Activated gamma-delta T cell treated with anti-CD3 and anti-CD28 coated beads, Interleukin-2, amount 50 U/mL, for 16 hours (primary cell): ENCODE data around the gene ATP6AP1.
"Not testable (repeated sequence)": the region's sequence is repeated elsewhere in the genome, so short reads cannot be mapped to it uniquely, and the experiment has no call there.

ENCODE experiments used
- DNase-seq: peaks from one replicate; pipeline ENCODE4 v3.0.0-alpha.2; 2020; ENCODE audit warnings: low read depth

Gene ATP6AP1

DNA sequence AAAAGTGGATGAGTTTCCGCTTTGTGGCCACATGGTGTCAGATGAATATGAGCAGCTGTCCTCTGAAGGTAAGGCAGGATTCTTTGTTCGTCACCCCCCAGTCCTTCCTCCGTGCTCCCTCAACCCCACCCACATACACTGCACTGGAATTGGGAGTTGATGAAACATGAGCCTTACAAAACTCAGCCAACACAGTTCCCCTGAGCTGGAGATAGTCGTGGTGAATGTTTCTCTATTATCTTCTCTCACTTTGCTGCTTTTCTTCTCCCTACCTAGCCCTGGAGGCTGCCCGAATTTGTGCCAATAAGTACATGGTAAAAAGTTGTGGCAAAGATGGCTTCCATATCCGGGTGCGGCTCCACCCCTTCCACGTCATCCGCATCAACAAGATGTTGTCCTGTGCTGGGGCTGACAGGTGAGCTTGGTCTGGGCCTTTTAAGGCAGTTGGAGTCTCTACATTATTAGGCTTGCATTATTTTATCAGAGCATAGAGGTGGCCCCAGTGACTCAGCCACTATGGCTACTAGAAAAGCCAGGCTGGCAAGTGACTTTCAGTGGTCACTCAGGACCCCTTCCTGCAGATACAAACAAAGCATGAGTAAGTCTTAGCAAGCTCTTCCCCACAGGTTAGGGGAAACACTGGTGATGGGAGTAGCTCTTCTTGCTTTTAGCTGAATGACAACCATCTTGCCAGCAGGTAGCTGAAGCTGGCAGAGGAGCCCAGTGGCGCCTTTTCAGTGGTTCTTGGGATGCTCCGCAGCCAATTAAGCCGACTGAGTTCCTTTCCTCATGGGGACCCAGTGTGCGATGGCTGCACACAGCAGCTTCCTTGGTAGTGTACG is 28.7 kb upstream of the ATP6AP1 start:
- no peak for DNase-seq

DNA sequence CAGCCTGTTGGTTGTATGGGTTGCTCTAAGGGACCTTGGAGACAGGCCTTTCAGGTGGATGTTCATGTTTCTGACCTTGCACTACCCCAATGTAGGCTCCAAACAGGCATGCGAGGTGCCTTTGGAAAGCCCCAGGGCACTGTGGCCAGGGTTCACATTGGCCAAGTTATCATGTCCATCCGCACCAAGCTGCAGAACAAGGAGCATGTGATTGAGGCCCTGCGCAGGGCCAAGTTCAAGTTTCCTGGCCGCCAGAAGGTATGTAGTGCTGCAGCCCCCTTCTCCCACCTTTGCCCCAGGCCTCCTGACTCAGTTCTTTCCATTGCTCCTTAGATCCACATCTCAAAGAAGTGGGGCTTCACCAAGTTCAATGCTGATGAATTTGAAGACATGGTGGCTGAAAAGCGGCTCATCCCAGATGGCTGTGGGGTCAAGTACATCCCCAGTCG is 28.1 kb upstream of the ATP6AP1 start:
- DNase-seq, result not testable (repeated sequence)

DNA sequence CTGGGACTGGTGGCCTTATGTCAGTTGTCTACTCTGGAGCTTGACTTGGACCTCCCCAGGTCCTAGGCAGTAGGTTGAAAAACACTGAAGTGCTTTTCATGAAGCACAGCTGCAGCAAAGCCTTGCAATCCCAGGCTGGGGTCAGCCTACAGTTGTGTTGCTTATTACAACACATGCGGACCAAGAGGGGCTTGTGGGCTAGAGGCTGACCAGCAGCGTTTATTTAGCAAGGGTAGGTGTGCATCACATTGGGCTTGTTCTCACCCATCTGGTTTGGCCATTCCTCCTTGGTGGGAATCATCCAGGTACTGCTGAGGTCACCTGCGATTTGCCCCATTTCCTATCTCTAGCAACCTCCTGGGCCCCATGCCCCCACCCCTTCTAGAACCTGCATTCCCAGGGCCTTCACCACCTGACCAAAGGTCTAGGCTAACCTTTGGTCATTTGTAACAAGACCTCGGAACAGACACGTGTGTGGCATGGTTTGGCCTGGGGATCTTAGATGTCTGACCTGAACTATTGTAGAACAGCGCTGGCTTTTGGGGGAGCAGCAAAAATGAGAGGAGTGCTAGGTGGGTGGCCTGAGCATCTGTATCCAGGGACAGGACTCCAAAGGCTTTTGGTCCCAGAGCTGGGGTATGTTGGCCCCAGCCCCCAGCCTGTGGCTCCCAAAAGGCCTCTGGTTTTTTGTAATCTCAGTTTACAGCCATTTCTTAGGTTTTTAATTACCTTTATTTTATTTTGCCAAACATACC is 27.3 kb upstream of the ATP6AP1 start:
- DNase-seq, result no peak

DNA sequence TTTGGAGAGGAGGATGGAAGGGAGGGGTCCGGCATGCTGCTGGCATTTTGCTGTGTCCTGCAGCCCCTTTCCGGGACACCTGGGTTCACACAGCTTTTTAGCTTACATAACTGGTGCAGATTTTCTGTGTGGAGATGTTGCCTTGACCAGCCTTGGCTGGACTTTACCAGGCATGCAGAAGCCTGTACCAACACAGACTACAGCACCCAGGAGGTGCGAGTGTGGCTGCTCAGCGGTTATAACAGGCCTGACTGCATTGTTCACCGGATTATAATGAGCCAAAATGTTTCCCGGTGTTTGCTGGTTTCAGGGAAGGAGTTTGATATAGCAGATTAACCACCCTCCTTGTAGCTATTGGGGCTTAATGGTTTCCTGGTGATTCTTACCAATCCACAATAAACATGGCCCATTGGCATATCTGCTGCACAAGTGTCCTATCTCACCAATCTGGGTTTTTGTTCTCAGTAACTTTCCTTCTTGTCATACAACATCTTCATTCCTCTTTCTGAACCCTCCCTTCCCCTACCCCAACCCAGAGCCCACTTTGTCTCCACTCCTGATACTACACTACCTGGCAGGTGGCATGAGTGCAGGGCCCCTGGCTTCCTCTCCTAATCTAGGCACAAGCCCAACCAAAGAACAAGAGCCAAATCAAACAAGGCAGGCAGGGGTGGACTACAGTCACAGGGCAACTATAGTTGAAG is 26.4 kb upstream of the ATP6AP1 start:
- no peak for DNase-seq

DNA sequence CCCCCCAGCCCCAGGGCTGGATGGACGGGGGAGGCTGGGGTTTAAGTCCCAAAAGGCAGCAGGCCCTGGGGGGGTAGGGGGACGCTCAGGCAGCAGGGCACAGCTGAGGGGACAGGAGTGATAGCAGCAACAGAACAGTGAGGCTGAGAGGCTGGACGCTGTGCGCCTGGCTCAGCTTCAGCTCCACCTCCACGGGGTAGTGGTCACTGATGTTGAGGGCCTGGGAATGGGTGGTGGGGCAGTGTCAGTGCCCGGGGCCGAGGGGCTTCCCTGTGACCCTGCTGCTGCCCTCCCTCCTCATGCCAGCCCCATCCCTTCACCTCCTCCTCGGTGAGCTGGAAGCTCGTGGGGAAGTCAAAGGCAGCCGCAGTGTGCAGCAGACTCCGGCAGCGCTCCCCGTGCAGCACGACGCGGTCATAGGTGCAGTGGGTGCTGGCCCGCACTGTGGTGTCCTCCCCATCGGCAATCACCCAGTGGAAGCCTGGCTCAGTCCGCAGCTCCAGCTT is 25.8 kb upstream of the ATP6AP1 start:
- DNase-seq, result no peak

DNA sequence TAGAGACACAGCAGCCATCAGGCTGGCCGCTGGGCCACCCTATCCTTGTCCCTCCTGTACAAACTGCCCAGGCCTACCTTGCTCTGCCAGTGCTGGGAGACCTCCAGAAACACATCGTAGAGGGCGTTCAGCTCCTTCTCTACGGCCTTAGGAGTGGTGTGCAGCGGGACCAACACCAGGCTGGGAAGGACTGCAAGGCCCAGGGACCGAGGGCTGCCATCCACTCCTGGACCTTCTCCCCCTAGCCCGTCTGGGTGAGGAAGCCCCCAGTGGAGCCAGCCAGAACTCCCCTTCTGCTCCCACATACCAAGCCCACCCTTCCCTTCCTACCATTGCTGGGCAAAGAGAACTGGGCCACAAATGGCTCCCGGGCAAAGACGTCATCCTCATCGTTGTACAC is 25.3 kb upstream of the ATP6AP1 start:
- DNase-seq, result no peak

DNA sequence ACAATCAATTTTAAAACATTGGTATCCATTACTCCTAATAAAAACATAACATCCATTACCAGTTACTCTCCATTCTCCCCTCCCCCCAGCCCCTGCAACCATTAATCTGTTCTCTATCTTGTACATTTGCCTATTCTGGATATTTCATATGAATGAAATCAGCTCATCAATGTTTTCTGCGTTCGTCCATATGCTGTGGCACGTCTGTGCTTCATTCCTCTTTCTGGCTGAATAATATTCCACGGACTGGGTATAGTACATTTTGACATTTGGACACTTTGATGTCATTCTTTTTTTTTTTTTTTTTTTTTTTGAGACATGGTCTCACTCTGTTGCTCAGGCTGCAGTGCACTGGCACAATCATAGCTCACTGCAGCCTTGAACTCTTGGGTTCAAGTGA is 24.6 kb upstream of the ATP6AP1 start:
- DNase-seq, result no peak

DNA sequence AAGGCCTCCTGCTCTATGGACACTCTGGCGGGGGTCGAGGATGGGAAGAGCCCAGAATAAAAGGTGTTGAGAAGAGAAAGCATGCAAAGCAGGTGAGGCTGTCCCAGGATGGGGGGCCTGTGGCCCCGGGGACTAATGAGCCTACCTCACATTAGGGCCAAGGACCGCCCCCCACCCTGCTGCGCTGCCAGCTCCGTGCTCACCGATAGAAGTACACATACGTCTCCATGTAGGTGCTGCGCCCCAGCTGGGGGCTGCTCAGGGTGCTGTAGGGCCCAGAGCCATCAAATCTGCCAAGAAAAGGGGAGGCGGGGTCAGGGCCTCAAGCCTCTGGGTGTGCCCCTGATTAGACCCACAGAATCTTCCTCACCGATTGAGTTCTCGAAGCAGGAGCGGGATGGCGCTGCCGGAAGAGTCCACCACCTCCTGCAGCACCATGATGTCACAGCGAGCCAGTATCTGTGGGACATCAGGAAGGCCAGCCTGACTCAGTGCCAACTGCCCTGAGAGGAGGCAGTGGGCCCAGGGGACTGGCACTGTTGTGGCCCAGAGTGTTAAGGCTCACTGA is 23.8 kb upstream of the ATP6AP1 start:
- DNase-seq, result no peak

DNA sequence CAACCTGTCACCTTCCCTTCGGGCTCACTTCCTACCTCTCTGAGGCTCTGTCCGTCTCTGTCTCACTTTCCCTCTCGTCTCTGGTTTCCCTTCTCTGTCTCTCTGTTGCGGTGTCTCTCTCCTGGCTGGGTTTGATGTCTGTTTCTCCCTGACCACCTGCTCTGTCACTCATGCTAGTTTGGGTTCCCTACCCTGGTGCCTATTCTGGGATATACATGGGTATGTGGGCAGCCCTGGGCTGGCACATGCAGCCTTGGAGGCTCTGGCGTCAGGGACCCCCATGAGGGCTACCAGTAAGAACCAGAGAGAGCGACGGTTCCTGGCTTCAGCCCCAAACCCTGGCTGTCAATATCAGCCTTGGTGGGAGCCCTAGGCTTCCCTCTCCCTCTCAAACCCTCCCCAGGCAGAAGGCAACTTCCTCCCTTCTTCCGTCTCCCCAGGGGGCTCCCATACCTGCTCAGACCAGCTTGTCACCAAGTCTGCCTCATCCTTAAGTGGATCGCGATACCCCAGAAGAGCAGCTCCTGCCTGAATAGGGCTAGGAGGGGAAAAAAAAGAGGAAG is 19.7 kb upstream of the ATP6AP1 start:
- DNase-seq, result no peak

DNA sequence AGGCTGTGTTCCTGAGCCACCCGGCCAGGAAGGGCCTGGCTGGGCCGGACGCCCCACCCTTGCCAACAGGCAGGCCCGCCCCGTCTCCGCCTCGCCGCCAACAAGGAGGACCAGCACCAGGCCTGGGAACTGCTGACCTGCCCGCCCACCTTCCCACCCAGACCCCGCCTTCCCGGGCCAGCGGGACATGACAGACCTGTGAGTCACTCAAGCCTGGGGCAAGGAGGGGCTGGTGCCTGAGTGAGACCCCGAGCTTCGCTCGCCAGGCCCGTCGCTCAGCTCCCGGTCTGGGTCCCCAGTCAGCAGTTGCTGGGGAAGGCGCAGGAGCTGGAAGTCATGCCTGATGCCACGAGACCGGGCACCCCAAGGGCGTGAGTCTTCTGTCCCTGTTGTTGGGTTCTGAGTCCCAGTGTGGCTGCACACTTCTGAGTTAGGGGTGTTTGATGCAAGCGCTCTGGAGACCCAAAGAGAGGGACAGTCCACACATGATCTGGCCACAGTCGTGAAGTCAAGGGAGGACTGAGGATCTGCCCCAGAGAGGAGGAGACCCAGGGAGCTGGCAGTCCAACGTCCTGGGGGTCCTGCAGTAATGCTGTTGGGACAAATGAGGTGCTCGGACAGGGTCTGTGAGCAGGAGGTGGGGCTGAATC is 19.1 kb upstream of the ATP6AP1 start, which contains the start of gene DNASE1L1:
TSS of gene DNASE1L1 (minus strand) at position 33 of the 650 bp plus-strand sequence. CDS start 3,686 bp downstream, outside the sequence.
- DNase-seq, result no peak

DNA sequence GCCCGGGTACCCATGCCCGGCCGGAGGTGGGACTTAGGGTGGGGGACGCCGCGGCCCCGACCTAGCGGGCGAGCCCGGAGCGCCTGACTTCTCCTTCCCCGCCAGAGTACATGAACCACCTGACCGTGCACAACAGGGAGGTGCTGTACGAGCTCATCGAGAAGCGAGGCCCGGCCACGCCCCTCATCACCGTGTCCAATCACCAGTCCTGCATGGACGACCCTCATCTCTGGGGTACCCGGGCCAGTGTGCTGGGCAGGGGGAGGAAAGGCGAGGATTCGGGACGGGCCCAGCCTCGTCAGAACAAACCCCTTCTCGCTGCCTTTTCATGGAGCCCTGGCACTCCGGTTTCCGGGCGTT is 16.5 kb upstream of the ATP6AP1 start:
- DNase-seq, result no peak

DNA sequence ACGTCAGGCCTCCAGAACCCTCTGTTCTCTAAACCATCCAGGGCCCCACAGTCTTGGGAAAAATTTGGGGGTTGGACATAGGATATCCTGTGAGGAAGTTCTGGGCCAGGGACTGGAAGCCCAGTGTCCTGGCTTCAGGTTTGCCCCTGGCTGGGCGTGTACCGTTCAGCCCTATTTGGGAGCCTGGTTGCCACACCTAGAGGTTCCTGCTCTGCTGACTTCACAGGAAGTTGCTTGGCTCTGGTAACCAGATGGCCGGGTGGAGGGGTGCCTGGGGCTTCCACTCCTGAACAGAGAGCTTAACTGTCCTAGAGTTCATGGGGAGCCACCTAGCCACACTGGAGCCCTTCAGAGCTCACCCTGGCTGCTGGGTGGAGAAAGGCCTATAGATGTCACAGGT is 16.0 kb upstream of the ATP6AP1 start:
- DNase-seq, result no peak

DNA sequence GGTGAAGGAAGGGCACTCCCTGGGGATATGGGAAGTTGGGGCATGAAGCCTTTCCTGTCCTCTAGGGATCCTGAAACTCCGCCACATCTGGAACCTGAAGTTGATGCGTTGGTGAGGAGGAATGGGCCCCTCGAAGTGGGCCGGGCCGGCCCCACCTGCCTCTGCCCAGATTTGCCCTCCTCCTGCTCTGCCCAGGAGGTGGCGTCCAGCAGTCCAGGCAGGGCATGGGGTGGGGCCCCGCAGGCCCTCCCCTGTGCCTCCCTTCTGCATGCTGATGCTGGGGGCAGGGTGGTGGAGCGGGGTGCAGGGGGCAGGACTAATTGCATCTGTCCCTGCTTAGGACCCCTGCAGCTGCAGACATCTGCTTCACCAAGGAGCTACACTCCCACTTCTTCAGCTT is 15.3 kb upstream of the ATP6AP1 start:
- DNase-seq, result no peak

DNA sequence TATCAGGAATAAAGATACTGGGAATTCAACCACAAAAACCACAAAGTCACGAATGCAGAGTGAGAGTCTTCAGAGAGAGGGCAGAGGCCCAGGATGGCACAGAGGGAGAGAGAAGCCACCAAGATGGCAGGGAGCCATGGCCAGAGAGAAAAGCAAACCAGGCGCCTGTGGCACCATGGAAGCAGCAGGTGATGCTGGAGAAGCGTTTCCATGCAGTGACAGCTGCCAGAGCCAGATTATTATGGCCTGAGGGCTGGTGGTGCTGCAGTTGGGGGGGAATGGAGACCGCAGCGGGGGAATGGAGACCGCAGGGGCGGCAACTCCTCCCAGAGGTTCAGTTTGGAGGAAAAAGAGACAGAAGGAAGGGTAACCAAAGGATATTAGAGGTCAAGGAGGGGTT is 11.3 kb upstream of the ATP6AP1 start:
- DNase-seq, result no peak

DNA sequence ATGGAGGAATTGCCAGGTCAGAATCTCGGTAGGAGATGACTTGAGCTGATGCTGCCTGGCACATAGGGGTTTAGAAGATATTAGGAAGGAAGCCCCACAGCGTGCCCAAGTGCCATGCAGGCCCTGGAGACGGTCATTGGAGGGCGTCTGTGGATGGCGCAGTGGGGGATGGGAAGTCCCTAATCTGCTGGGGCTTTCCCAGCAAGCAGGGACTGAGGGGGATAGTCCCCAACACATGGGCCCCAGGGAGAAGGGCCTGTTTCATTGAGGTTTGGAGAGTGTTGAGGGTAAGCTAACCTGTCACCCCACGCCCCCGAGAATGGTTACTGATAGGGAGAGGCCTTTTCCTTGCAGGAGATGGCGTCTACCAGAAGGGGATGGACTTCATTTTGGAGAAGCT is 9.3 kb upstream of the ATP6AP1 start:
- DNase-seq, result no peak

DNA sequence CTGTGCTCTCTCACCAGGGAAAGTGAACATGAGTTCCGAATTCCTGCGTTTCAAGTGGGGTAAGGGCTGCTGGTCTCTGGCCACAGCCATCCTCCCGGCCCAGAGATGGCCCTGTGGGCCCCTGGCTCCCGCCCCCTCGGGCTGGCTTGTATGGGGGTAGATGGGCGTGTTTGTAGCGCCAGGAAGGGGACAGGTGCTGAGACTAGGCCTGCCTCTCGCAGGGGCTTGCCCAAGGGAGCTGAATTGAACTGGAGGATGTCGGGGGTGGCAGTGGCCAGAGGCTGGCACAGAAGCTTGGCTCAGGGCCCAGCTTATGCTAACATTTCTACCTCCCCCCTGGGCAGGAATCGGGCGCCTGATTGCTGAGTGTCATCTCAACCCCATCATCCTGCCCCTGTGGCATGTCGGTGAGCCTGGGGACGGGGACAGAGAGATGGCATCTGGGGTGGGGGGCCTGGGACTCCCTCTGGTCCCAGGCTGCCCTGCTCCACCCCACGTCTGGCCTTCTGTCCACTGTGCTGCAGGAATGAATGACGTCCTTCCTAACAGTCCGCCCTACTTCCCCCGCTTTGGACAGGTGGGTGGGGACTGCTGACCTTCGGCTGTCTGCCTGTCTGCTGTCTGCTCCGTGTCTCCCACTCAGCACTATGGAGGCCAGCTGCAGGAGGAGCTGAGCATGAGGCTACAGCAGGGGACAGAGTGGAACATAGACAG is 8.6 kb upstream of the ATP6AP1 start:
- no peak for DNase-seq

DNA sequence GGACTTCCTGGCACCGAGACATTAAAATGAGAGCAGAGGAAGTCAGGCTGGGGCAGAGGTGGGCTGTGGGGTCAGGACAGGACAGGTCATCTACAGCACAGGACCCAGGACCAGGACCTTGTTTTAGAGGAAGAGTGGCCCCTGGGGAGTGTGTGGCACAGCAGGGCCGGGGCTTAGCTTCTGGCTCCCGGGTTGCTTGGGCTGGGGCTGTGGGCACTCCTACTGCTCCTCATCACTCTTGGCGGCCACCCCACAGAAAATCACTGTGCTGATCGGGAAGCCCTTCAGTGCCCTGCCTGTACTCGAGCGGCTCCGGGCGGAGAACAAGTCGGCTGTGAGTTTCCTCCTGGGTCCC is 8.1 kb upstream of the ATP6AP1 start:
- DNase-seq, result no peak

DNA sequence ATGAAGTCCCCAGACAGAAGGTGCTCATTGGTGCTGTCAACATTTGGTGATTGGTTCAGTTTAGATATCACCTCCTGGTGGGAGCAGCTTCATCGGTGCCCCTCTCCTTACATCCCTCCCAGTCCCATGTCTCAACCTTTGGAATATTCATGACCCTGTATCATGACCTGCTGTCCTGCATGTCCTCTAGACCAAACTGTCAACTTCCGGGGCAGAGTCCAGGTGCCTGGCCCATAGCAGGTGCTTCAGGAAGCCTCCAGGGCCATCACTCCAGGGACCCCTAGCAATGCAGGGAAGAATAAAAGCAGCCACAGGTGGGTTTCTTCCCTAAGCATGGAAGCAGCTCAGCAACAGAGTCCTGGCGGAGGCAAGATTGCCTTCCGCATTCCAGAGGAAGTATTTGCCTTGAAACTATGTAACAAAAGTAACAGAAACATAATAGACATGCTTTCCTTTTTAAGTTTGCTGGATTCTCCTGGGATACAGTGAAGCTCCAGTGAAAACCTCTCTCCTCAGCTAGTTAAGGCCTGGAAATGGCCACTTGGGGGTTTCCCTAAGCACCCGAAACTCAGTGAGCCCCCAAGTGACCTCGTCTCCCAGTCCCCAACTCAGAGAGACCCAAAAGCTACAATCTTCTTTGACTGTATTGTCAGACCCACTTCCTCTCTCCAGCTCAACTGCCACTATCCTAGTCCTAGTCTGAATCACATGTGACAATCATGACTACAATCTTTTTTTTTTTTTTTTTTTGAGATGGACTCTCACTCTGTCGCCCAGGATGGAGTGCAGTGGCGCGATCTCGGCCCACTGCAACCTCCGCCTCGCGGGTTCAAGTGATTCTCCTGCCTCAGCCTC is 1.3 kb upstream of the ATP6AP1 start:
- DNase-seq, result no peak

DNA sequence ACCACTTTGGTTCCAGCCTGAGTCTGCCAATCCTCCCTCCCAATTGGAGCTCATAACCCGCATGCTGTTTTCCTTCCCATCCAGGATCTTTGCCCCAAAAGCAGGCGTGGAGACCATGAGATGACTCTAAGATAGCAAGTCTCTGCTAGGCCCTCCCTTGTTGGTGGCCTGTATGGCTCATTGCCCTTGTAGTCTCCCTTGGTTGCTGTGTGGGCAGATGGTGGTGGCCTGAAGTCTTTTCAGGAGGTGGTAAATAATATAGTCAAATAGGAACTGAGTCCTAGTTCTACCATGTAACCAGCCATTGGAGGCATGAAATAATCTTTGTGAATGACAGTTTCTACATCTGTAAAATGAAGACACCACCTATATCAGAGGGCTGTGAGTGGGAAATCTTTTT is 1.2 kb downstream of the ATP6AP1 start:
- DNase-seq, result no peak

DNA sequence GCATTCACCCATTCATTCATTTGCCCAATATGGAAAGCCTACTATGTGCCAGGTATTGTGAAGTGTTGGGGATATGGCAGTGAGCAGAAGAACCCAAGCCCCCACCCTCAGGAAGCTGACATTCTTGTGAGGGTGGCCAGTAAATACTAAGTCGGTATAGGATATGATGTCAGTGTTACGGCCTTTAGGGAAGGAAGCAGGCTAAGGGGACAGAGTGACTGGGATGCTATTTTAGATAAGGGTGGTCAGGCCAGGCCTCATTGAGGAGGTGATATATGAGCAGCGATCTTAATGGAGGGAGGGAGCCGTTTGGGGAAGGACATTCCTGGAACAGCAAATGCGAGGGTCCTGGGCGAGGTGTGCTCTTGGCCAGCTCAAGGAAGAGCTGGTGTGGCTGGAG is 2.0 kb downstream of the ATP6AP1 start:
- no peak for DNase-seq
